Transverse colon (tissue), 4 donors: Measurements from ENCODE around the gene AR.

Source experiments
- CTCF ChIP-seq, 5 experiments: fragments of 200-600 bp in 3 of 5; fragments of 450-650 bp in 2 of 5; sonication (generic) in 3 of 5; IDR thresholded peaks; 1 replicate in 2 of 5; 2 replicates in 3 of 5; pipeline ENCODE4 v1.5.1; 2016 to 2017; ENCODE audit warnings: antibody characterized with exemption in 5 of 5, inconsistent platforms in 3 of 5, mild to moderate bottlenecking in 2 of 5, moderate library complexity in 1 of 5
- POLR2A ChIP-seq: fragments of 450-650 bp; IDR thresholded peaks from one replicate; pipeline ENCODE4 v1.6.1; 2016; ENCODE audit warnings: antibody characterized with exemption, mild to moderate bottlenecking, moderate library complexity
- POLR2AphosphoS5 ChIP-seq, 3 donors: sonication (generic); formaldehyde crosslinking; IDR thresholded peaks; one replicate each; pipeline ENCODE4 v1.6.1; 2016; ENCODE audit warnings: antibody characterized with exemption in 3 of 3

GRCh38 chrX:67700602-67701001, 156.8 kb downstream of the AR start:
- TF ChIP-seq CTCF (IDR thresholded peaks at IDR 0.05), result no peak
- TF ChIP-seq POLR2A, result no peak
- no peak for TF ChIP-seq POLR2AphosphoS5 (IDR thresholded peaks at IDR 0.05)
